Stimulated activated CD4-positive, alpha-beta T cell treated with anti-CD3 and anti-CD28 coated beads, Interleukin-4, amount 100 ng/mL, for 24 hours (primary cell): ENCODE data around the gene AQP5.
"Not testable (repeated sequence)": the region's sequence is repeated elsewhere in the genome, so short reads cannot be mapped to it uniquely, and the experiment has no call there.

Source experiments
- DNase-seq: peaks from one replicate; pipeline ENCODE4 v3.0.0-alpha.2; 2020

AQP5 gene

GRCh38 chr12:49983892-49984291, 22.2 kb downstream of the AQP5 start:
- DNase-seq: no peak

GRCh38 chr12:49984476-49985359, 23.0 kb downstream of the AQP5 start:
- no peak for DNase-seq

- DNase-seq: no peak
Measured at GRCh38 chr12:49985981-49986380, 24.3 kb downstream of the AQP5 start.

- not testable (repeated sequence) for DNase-seq
Measured at GRCh38 chr12:49986476-49986875, 24.8 kb downstream of the AQP5 start.

GRCh38 chr12:49987625-49988303, 26.1 kb downstream of the AQP5 start:
- DNase-seq: no peak

- not testable (repeated sequence) for DNase-seq
Measured at GRCh38 chr12:49989400-49989799, 27.7 kb downstream of the AQP5 start.

- DNase-seq: no peak
Measured at GRCh38 chr12:49990273-49990672, 28.6 kb downstream of the AQP5 start.

- DNase-seq: no peak
Measured at GRCh38 chr12:49998453-49998852, 36.8 kb downstream of the AQP5 start.

- DNase-seq: no peak
Measured at GRCh38 chr12:50003595-50003994, 41.9 kb downstream of the AQP5 start.

GRCh38 chr12:50004696-50005095, 43.0 kb downstream of the AQP5 start:
- DNase-seq: no peak

GRCh38 chr12:50005175-50005574, 43.5 kb downstream of the AQP5 start:
- no peak for DNase-seq

- DNase-seq: no peak
Measured at GRCh38 chr12:50006280-50006679, 44.6 kb downstream of the AQP5 start.

GRCh38 chr12:50006754-50007442, 45.2 kb downstream of the AQP5 start:
- no peak for DNase-seq

- no peak for DNase-seq
Measured at GRCh38 chr12:50013361-50014147, 51.9 kb downstream of the AQP5 start.

GRCh38 chr12:50014342-50014741, 52.7 kb downstream of the AQP5 start:
- DNase-seq: no peak
